CD4-positive, alpha-beta T cell treated with Interleukin-4 for 4 hours (primary cell): ENCODE data around the gene WIPI1.
"Not testable (repeated sequence)": the region's sequence is repeated elsewhere in the genome, so short reads cannot be mapped to it uniquely, and the experiment has no call there.

Source experiments
- DNase-seq: peaks from one replicate; pipeline ENCODE4 v3.0.0-alpha.2; 2020

WIPI1 gene

DNA sequence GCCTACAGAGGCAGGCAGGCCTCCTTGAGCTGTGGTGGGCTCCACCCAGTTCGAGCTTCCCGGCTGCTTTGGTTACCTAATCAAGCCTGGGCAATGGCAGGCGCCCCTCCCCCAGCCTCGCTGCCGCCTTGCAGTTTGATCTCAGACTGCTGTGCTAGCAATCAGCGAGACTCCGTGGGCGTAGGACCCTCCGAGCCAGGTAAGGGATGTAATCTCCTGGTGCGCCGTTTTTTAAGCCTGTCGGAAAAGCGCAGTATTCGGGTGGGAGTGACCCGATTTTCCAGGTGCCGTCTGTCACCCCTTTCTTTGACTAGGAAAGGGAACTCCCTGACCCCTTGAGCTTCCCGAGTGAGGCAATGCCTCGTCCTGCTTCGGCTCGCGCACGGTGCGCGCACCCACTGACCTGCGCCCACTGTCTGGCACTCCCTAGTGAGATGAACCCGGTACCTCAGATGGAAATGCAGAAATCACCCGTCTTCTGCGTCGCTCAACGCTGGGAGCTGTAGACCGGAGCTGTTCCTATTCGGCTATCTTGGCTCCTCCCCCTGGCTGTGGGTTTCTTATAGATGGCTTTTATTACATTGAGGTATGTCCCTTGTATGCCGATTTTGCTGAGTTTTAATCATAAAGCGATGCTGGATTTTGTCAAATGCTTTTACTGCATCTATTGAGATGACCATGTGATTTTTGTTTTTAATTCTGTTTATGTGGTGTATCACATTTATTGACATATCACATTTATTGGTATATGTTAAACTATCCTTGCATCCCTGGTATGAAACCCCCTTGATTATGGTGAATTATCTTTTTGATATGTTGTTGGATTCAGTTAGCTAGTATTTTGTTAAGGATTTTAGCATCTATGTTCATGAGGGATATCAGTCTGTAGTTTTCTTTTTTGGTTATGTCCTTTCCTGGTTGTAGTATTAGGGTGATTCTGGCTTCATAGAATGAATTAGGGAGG, 43.4 kb downstream of the WIPI1 start:
- peak; percentile 67 for DNase-seq

DNA sequence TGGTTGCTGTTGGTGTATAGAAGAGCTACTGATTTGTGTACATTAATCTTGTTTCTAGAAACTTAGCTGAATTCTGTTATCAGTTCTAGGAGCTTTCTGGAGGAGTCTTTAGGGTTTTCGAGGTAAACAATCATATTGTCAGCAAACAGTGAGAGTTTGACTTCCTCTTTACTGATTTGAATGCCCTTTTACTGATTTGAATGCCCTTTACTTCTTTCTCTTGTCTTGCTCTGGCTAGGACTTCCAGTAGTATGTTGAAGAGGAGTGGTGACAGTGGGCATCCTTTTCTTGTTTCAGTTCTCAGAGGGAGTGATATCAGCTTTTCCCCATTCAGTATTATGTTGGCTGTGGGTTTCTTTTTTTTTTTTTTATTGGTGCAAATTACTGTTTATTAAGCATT, 49.6 kb downstream of the WIPI1 start:
- not testable (repeated sequence) for DNase-seq

DNA sequence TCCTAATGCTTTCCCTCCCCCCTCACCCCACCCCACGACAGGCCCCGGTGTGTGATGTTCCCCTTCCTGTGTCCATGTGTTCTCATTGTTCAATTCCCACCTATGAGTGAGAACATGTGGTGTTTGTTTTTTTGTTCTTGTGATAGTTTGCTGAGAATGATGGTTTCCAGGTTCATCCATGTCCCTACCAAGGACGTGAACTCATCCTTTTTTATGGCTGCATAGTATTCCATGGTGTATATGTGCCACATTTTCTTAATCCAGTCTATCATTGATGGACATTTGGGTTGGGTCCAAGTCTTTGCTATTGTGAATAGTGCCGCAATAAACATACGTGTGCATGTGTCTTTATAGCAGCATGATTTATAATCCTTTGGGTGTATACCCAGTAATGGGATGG, 53.5 kb downstream of the WIPI1 start:
- DNase-seq, result not testable (repeated sequence)

DNA sequence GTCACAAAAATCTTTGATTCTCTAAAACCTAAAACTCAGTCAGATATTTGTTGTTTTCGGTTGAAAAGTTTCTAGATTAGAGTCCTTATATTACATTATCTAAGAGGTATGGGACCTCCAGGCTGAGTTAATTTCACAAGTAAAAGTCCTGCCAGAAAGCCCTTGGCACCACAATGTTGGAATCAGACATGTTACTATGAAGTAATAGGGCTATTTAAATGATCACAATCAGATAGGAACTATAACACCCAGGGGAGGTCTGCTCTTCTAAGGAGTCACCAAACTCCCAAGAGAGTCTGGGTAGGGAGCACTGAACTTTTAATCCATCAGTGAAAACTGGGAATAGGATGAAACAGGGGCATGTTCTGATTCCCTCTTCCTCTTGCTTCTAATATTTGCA, 54.2 kb downstream of the WIPI1 start:
- no peak for DNase-seq

DNA sequence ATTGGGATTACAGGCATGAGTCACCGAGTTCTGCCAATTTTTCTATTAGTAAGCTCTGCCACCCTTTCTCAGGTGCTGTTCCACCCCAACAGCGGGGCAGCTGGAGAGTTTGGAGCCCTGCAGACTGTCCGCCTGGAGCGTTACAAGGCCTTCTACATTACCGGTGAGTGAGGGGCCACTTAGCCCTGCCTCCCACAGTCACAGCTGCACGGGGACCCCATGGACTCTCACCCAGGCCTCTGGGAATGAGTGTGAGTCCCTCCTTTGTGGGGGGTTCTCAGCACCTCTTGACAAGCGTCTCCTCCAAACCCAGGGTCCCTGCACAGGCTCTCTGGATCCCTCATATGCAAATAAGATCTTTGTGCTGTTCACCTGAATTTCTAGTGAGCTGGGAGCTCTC, 56.0 kb downstream of the WIPI1 start:
- no peak for DNase-seq

DNA sequence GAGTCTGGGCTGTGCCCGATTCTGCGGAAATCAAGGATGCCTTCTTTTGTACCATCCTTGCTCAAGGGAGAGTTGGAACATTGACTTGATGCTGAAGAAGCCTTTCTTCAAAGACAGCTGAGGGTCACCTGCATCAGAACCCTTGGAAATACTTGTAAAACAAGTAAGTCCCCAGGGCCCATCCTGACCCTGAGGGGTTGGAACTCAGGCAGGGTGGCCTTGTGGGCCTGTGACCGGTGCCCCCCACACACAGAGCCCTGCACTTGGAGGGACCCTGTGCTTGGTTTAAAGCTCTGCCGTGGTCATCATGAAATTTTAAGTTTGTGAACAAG, 56.9 kb downstream of the WIPI1 start:
- DNase-seq, result no peak

DNA sequence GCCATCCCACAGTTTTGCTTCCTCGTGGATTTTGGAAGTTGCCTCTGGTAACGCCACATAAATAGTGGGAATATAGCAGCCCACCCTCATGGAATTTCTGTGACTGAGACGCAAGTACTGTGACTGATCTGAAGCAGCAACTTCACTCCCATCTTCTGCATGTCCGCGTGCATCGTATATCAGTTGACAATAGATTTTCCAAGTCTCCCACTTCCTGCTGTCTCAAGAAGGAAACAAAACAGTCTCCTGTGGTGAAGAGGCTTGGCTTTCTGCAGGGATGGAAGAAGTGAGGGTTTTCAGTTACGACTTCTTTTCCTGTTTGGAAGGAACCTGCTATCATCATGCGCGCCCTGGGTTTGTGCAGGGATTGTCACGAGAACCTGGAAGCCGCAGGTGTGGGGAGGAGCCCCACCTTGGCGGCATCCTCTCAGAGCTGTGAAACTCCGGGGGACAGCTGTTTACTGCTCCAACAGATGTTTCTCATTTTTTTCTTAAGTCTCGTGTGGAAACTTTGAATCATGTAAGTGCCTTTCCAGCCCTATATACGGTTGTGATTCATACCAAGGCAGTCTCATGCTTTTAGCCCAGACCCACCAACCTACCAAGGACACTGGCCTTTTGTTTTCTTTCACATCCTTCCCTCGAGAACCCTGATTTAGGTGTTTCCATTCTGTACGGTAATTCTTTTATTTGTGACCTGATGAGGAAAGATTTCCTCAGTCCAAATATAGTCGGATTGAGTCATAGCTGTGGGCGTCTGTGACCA, 57.5 kb downstream of the WIPI1 start:
- peak; percentile 29 for DNase-seq

DNA sequence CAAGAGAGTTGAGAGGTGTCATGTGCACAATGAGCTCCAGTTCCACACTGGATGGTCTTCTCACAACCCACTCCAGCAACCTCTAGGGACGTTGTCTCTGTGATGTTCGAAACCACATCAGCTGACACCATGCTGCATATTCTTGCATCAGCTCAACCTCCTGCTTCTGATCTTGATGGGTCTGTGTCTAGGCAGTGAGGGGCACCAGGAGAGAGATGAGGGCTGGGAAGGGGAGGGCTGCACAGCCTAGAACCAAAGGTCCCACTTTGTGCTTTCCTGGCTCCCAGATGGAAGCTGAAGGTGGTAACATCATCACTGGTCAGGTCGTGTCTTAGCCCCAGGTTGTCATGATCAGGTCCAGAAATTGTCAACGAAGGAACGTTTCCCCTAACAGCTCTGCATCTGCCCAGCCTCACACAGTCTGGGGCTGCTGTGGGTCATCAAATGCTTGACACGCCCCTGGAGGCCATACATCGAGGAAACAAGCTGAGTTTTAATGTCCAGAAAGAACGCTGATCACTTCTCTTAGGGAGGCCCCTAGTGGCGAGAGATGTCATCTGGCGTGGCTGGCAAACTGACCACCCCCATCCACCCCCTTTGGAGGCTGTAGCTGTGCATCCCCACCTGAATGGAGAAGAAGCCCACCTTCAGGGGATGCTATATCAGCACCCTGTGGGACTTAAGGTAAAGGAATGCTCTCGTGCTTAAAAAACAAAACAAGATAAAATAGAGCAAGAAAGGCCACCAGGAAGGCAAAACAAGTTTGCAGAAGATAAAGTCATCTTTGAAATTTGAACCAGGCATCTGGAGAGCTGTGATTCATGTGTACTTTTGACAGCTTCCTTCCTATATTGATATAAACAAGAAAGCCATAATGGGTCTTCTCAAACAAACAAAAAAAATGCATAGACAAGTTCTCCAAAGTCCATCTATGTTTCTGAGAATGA, 58.3 kb downstream of the WIPI1 start:
- DNase-seq, result peak; percentile 25

DNA sequence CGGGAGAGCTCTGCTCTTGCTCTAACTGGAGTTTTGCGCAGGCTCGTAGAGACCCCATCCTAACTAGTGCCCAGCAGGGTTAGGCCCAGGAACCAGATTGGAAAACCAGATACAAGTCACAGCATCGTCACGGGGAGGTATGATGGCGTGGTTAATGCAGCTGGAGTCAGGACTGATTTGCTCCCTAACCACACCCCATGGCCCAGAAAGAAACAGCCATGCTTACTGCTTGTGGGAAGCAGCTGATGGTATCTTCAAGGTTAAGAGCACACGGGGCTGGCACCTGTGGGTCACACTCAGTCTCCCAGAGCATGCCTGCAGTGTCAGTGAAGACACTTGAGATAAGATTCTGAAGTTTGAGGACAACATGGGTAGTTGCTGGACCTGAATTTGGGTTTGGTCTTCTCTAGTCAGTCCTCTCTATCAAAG, 60.2 kb downstream of the WIPI1 start:
- DNase-seq, result no peak

DNA sequence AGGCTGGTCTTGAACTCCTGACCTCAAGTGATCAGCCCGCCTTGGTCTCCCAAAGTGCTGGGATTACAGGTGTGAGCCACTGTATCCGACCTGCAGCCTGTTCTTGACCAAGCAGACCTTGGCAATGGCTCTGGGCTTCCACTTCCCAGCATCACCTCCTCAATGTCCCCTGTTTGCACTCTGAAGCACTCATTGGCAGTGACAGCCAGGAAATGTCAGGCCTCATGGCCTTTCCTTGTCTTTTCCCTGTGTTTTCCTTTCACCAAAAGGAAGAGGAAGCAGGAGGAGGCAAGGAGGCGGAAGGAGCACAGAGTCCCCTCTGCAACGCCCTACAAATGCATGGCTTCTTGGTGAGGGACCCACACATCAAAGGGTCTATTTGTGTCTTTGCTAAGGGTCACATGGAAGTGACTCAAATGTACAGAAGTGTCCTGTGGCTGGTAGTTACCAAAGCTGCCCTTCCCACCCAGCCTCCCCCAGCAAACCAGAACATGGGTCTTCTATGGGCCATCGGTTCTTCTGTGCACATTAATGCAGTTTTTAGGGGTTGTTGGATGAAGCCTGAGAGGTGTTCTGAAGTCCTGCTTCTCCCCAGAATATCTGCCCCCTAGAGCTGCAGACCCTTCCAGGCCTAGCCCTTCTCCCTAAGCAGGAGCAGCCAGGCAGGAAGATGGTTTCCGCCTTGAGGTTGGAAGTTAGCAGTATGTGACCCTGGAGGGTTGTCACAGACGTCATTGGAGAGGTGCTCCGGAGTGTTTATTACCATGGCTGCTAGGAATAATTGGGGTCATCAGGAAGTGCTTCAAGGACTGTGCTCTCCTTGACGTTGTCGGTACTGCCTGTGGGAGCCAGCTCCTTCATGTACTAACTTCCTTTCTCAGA, 60.8 kb downstream of the WIPI1 start:
- no peak for DNase-seq

DNA sequence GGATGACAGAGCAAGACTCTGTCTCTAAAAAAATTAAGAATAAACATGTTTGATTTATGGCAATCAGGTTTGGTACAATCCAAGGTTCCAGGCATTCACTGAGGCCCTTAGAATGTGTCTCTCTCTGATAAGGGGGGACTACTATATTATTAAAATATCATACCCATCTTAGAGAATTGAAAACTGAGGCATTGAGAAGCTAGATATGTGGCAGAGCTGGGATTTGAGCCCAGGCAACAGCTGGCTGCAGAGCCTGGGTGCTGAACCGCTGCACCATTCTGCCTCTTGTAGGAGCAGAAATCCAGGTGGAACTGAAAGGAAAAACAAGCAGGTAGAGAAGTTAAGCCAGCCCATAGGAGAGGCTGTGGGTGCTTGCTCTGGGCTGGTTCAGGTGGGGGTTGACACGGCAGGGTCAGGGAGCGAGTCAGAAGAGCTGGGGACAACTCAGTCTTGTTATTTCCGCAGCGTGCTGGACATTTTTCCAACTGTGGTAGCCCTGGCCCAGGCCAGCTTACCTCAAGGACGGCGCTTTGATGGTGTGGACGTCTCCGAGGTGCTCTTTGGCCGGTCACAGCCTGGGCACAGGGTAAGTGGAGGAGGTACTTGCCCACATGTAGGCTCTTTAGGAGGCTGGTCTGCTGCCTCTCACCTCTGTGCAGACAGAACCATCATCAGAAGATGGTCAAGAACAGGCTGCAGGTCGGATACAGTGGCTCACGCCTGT, 62.5 kb downstream of the WIPI1 start:
- no peak for DNase-seq

DNA sequence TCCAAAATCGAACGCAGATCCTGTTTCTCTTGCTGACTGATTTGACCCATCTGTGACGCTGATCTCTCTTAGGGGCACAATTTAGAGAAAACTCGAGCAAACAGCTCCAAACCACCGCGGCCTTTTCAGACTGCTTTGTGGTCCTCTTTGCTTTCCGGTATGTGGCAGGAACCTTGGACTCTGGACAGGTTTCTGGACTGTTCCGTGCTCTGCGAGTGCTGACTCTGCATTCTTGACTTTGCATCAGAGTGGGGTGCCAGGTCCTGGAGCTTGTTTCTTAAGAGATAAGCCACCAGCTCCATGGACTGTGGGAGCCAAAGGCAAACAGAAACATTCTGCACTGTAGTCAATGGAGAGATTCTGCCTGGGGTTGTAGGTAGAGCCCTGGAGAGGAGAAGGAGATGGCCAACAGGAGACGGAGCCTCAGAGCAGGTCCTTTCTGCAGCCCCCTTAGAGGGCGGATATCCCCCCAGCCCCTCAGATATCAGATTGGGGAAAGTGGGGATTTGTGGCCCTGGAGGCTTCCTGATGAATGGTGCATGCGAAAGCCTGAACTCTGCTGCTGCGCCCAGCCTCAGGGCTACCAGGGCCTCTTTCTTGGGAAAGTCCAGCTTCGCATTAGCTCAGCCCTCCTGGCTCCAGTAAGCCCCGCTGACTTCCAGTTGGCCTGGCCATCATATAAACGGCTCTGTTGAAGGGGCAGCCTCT, 65.6 kb downstream of the WIPI1 start:
- DNase-seq, result no peak

DNA sequence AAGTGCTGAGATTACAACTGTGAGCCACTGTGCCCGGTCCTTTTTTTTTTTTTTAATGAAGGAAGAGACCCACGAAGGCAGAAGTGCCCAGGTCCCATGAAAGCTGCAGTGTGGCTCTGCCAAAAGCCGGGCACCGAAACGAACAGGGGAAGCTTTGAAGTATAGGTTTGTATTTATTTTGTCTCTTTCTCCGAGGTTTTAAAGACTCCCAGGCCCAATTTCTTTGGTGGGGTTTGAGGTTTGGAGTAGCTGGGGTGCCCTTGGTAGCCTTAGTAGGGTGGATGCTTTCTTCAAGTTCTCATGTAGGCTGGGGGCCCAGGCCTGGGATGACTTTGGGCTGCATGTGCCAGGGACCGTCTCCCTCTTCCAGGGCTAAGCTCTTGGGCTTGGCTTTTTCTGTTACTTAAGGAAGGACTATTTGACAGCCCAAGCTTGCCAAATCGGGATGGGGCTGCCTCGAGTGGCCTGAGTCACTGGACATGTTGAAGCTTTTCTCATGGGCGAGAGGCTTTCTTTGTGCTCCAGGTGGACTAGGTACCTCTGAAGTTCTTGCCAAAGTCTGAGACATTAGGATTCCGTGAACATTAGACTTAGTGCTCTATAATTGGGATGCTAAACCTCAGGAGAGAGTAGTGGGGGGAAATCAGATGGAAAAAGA, 66.3 kb downstream of the WIPI1 start:
- no peak for DNase-seq

DNA sequence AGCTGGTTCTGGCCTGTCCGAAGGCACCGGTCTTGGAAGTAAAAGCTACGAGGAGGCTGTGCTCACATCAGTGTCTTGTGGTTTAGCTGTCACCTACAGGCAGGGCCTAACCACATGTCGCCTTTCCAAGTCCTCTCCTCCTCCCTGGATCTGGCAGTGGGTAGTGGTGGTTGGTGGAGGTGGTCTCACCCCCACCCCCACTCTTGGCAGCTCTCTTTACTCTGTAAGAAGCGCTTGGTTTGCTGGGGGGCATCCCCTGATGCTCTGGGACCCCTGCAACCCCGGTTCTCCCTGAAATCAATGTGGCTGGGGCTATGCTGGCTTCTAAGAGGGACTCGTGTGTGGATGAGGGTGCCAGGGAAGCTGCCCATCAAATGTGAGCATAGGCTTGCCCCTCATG, 68.3 kb downstream of the WIPI1 start:
- no peak for DNase-seq

DNA sequence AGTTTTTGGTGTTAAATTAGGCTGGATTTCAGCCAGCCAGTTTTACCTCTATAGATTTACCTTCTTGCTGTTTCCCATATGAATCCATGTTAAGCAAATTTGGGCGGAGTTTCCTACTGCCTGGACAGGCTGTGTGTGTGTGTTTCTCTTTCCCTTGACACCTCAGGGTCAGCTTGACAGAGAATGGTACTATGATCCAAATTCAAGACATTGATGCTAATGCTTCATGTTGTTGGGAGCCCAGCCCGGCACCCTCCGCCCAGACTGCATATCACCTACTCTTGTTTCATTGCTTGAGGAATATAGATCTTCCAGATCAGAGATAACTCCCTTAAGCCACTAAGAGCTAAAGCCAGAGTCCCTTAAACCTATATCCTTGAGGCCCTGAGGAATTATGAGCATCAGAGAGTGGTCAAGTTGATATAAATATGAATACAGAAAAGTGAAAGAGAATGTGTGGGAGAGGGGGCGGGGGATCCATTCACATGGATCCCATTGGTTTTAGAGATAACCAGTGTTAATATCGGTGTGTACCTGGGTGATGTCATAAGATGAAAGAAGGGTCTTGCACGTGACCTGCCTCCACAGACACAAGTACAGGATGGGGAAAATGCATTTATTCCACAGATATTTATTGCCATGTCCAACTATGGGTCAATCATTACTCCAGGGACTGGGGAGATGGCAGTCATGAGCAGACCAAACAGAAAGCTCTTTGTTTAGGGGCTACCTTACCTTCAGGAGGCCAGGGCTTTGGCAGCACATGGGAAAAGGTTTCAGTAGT, 69.7 kb downstream of the WIPI1 start:
- DNase-seq, result no peak

DNA sequence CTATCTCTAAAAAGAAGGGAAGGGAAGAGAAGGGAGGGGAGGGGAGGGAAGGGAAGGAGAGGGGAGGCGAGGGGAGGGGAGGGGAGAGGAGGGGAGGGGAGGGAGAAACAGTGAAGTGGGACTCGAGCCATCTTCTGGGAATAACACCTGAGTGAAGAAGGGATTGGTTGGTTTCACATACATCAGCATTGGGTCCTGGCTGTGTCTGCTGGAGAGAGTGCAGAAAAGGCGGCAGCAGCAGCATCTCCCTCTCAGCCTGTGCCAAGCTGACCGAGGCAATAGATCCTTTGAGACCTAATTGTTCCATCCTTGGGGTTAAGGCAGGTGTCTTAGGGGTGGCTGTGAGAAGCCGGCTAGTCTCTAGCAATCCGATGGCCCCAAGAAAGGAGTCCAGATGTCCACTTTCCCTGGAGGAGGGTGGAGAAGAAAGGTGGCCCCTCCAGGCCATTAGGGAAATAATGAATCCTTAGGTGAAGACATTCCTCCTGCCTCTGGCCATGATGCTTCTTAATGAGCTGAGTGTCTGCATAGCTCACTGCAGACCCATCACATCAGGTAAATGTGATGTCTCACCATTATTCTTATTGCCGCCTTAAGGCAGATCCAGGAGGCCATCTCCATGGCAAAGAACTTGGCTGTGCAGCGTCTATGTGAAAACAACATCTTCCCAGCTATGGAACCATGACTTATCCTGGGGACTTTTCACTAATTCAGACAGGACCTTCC, 71.6 kb downstream of the WIPI1 start:
- DNase-seq, result no peak

DNA sequence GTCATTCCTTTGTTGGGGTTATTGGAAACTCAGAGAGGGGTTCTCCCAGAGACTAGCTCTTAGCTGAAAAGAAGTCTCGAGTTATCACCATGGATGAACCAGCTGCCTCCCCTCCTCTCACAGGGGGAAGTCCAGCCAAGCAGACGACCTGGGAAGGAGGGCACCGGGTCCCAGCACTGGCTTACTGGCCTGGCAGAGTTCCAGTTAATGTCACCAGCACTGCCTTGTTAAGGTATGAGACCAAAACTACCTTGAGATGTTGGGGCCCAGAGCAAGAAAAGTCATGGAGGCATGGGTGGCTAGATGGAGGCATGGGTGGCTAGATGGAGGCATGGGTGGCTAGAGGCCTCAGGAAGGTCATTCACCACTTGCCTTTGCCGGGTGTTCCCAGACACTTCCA, 72.4 kb downstream of the WIPI1 start:
- DNase-seq, result no peak

DNA sequence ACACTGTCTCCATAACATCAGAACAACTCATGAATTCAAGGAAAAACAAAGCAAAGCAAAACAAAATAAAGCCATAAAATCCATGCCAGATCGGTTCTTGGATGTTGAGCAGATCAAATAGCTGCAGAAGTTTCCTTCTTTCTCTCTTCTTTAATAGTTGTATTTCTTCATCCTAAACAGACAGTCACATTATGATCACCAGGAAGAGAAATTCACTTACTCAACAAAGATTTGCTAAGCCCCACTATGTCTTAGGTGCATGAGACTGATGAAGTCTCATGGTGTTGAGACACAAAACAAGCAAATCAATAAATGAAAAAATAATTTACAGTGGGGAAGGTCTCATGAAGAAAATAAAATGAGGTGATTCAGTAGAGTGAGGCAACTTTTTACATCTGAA, 72.8 kb downstream of the WIPI1 start:
- DNase-seq, result no peak
